ENCODE data around the gene INPP5B.

DNA sequence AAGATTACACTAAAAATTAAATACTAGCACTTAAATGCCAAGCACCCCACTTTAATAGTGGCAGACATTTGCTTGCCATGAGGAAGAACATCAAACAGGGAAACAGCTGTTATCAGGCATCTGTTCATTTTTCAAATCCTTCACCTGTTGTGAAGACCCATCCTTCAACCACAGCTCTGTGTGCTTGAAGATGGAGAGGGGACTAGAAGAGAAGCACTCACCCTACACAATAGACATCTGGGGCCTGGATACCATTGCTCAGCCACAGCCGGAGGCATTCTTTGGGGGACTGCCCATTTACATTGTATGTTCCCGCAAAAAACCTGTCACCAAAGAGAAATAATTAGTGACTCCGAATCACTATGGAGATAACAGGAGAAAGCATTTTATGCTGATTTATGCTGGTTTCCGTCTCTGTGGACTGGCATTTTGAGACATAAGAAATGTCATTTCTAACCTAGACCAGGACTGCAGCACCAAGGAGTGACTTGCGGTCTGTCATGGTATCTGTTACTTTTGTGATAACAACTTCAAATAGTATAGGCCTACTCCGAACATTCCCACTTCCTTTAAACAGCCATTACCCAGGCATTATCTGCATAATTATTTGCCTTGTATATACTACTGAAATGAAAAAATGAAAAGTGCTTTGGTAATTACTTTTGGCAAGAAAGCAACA lies 58.7 kb downstream of the INPP5B start:
- TF ChIP-seq, protein P1, sequence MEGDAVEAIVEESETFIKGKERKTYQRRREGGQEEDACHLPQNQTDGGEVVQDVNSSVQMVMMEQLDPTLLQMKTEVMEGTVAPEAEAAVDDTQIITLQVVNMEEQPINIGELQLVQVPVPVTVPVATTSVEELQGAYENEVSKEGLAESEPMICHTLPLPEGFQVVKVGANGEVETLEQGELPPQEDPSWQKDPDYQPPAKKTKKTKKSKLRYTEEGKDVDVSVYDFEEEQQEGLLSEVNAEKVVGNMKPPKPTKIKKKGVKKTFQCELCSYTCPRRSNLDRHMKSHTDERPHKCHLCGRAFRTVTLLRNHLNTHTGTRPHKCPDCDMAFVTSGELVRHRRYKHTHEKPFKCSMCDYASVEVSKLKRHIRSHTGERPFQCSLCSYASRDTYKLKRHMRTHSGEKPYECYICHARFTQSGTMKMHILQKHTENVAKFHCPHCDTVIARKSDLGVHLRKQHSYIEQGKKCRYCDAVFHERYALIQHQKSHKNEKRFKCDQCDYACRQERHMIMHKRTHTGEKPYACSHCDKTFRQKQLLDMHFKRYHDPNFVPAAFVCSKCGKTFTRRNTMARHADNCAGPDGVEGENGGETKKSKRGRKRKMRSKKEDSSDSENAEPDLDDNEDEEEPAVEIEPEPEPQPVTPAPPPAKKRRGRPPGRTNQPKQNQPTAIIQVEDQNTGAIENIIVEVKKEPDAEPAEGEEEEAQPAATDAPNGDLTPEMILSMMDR (IDR thresholded peaks at IDR 0.05 in 2 of 3, conservative IDR thresholded peaks at IDR 0.05 in 1 of 3; ENCODE audit: control insufficient read depth in 2 of 3, extremely low read depth in 1 of 3, insufficient read depth in 1 of 3, low read depth in 3 of 3, low read length in 3 of 3): no peak
- no peak for TF ChIP-seq CREB1 (IDR thresholded peaks at IDR 0.05; ENCODE audit: low read depth)
